Mesenchymal stem cell (in vitro differentiated cells and primary cell): Measurements from ENCODE around the gene IL1RAPL2.
"Not testable (repeated sequence)": the region's sequence is repeated elsewhere in the genome, so short reads cannot be mapped to it uniquely, and the experiment has no call there.

Source experiments
- DNase-seq: peaks from one replicate; pipeline ENCODE4 v3.0.0-alpha.2; 2013
- H2AFZ ChIP-seq: one replicate; pipeline ENCODE4 v1.6.1; 2013; ENCODE audit warnings: low read depth, mild to moderate bottlenecking, control low read depth, inconsistent platforms, low read length, moderate library complexity
- H2AK5ac ChIP-seq: 2 replicates; pipeline ENCODE4 v1.6.1; 2013; ENCODE audit warnings: low read length, moderate library complexity, mild to moderate bottlenecking, inconsistent platforms; ENCODE audit not compliant: severe bottlenecking
- H2BK120ac ChIP-seq: one replicate; pipeline ENCODE4 v1.6.1; 2013; ENCODE audit warnings: low read depth, mild to moderate bottlenecking, inconsistent platforms, low read length, moderate library complexity
- H2BK12ac ChIP-seq, 2 experiments: one replicate each; pipeline ENCODE4 v1.6.1; 2013; ENCODE audit warnings: inconsistent platforms in 2 of 2, low read length in 2 of 2, mild to moderate bottlenecking in 2 of 2, moderate library complexity in 2 of 2, control low read depth in 1 of 2
- H2BK15ac ChIP-seq: one replicate; pipeline ENCODE4 v1.6.1; 2013; ENCODE audit warnings: mild to moderate bottlenecking, low read depth, inconsistent platforms; ENCODE audit not compliant: poor library complexity, severe bottlenecking
- H2BK5ac ChIP-seq: 2 replicates; pipeline ENCODE4 v1.6.1; 2013; ENCODE audit warnings: low read depth, mild to moderate bottlenecking, low read length, control low read depth, inconsistent platforms; ENCODE audit not compliant: poor library complexity, severe bottlenecking
- H3K14ac ChIP-seq, 2 experiments: one replicate each; pipeline ENCODE4 v1.6.1; 2013; ENCODE audit warnings: inconsistent platforms in 2 of 2, low read length in 2 of 2, control low read depth in 1 of 2, mild to moderate bottlenecking in 1 of 2, moderate library complexity in 1 of 2
- H3K18ac ChIP-seq, 2 experiments: one replicate each; pipeline ENCODE4 v1.6.1; 2013; ENCODE audit warnings: inconsistent platforms in 2 of 2, low read length in 2 of 2, control low read depth in 1 of 2, low read depth in 1 of 2, mild to moderate bottlenecking in 1 of 2
- H3K23ac ChIP-seq, 2 experiments: one replicate each; pipeline ENCODE4 v1.6.1; 2013; ENCODE audit warnings: inconsistent platforms in 2 of 2, low read length in 2 of 2, mild to moderate bottlenecking in 2 of 2, moderate library complexity in 2 of 2, control low read depth in 1 of 2
- H3K27ac ChIP-seq: 2 replicates; pipeline ENCODE4 v1.5.1; 2013; ENCODE audit warnings: mild to moderate bottlenecking, moderate library complexity, low read length, control low read depth, inconsistent platforms; ENCODE audit not compliant: poor library complexity, severe bottlenecking
- H3K27me3 ChIP-seq, 2 experiments: 2 replicates each; pipeline versions ENCODE4 v1.6.1 to v1.7.0; 2013; ENCODE audit warnings: low read length in 2 of 2, mild to moderate bottlenecking in 2 of 2, moderate library complexity in 2 of 2, control low read depth in 1 of 2, inconsistent platforms in 1 of 2; ENCODE audit not compliant: control insufficient read depth in 1 of 2, insufficient read depth in 1 of 2
- H3K36me3 ChIP-seq, 2 experiments: 2 replicates each; pipeline versions ENCODE4 v1.6.1 to v1.7.0; 2013; ENCODE audit warnings: low read length in 2 of 2, control low read depth in 1 of 2, inconsistent platforms in 1 of 2, low read depth in 1 of 2, mild to moderate bottlenecking in 1 of 2; ENCODE audit not compliant: insufficient read depth in 2 of 2, control insufficient read depth in 1 of 2
- H3K4ac ChIP-seq, 2 experiments: one replicate each; pipeline ENCODE4 v1.6.1; 2013; ENCODE audit warnings: inconsistent platforms in 2 of 2, low read length in 2 of 2, mild to moderate bottlenecking in 2 of 2, moderate library complexity in 2 of 2, control low read depth in 1 of 2, low read depth in 1 of 2
- H3K4me1 ChIP-seq: 2 replicates; pipeline ENCODE4 v1.6.1; 2013; ENCODE audit warnings: low read depth, low read length, control low read depth; ENCODE audit not compliant: control insufficient read depth, insufficient read depth
- H3K4me2 ChIP-seq: 2 replicates; pipeline ENCODE4 v1.6.1; 2013; ENCODE audit warnings: low read length, mild to moderate bottlenecking, inconsistent platforms; ENCODE audit not compliant: poor library complexity, severe bottlenecking
- H3K4me3 ChIP-seq, 2 experiments: 2 replicates each; pipeline versions ENCODE4 v1.5.1 to v1.7.0; 2013; ENCODE audit warnings: low read length in 2 of 2, mild to moderate bottlenecking in 2 of 2, control low read depth in 1 of 2, low read depth in 1 of 2; ENCODE audit not compliant: insufficient read depth in 1 of 2
- H3K79me1 ChIP-seq: replicated peaks from 2 replicates; pipeline ENCODE4 v1.6.1; 2013; ENCODE audit warnings: mild to moderate bottlenecking, control low read depth, low read length, inconsistent platforms; ENCODE audit not compliant: poor library complexity, severe bottlenecking
- H3K9ac ChIP-seq: 2 replicates; pipeline ENCODE4 v1.7.0; 2013; ENCODE audit warnings: mild to moderate bottlenecking, low read length, moderate library complexity
- H3K9me3 ChIP-seq: 2 replicates; pipeline ENCODE4 v1.7.0; 2013; ENCODE audit warnings: mild to moderate bottlenecking, low read length; ENCODE audit not compliant: control insufficient read depth
- H4K8ac ChIP-seq: one replicate; pipeline ENCODE4 v1.6.1; 2013; ENCODE audit warnings: inconsistent platforms, mild to moderate bottlenecking, low read length, moderate library complexity
- H4K91ac ChIP-seq: one replicate; pipeline ENCODE4 v1.6.1; 2013; ENCODE audit warnings: mild to moderate bottlenecking, low read length, inconsistent platforms
- WGBS: methylation state at CpG from one replicate; pipeline ENCODE4 v1.1.7; 2013; ENCODE audit warnings: mixed read lengths; 5-methylcytosine and 5-hydroxymethylcytosine counted together

IL1RAPL2 gene

GRCh38 chrX:105775679-105776078, 1209.7 kb downstream of the IL1RAPL2 start:
- H3K4me1 ChIP-seq = no peaks in the 10 kb centered on the region
- no peak overlapping the region for H4K8ac ChIP-seq
- H3K27me3 ChIP-seq = peaks cover 0 to 19% of the 10 kb centered on the region in 2 experiments
- no peak overlapping the region for H4K91ac ChIP-seq
- no peak overlapping the region for H2BK12ac ChIP-seq
- H3K9me3 ChIP-seq = no peaks in the 10 kb centered on the region
- H3K18ac ChIP-seq = no peak overlapping the region
- H2BK120ac ChIP-seq = no peak overlapping the region
- no peak overlapping the region for H3K23ac ChIP-seq
- no peaks in the 10 kb centered on the region for H3K79me1 ChIP-seq
- H3K4ac ChIP-seq = no peak overlapping the region
- no peak for DNase-seq
- H3K36me3 ChIP-seq = no peaks in the 10 kb centered on the region
- no peak overlapping the region for H3K4me2 ChIP-seq
- no peak overlapping the region for H2AK5ac ChIP-seq
- no peak overlapping the region for H3K14ac ChIP-seq
- no peak overlapping the region for H2AFZ ChIP-seq
- H2BK15ac ChIP-seq = no peak overlapping the region
- H2BK5ac ChIP-seq = no peak overlapping the region
- 100% methylated on average over 2 of the region's 3 CpGs for WGBS
- H3K4me3 ChIP-seq = no peak overlapping the region
- no peak overlapping the region for H3K9ac ChIP-seq
- H3K27ac ChIP-seq = no peak overlapping the region

- no peak overlapping the region for H2AFZ ChIP-seq
- no peak overlapping the region for H3K23ac ChIP-seq
- H2BK12ac ChIP-seq = no peak overlapping the region
- H3K4me3 ChIP-seq = no peak overlapping the region
- H3K27me3 ChIP-seq = peaks cover 0 to 5% of the 10 kb centered on the region in 2 experiments
- H3K18ac ChIP-seq = no peak overlapping the region
- no peak overlapping the region for H2BK120ac ChIP-seq
- no peak overlapping the region for H4K91ac ChIP-seq
- no peak overlapping the region for H3K4ac ChIP-seq
- no peak for DNase-seq
- no peak overlapping the region for H2BK15ac ChIP-seq
- no peak overlapping the region for H3K9ac ChIP-seq
- H3K14ac ChIP-seq = no peak overlapping the region
- H3K27ac ChIP-seq = no peak overlapping the region
- no peak overlapping the region for H2AK5ac ChIP-seq
- H3K4me2 ChIP-seq = no peak overlapping the region
- H4K8ac ChIP-seq = no peak overlapping the region
- WGBS = 85% methylated on average over 1 of the region's 1 CpG
- H3K4me1 ChIP-seq = no peaks in the 10 kb centered on the region
- no peaks in the 10 kb centered on the region for H3K79me1 ChIP-seq
- H3K9me3 ChIP-seq = no peaks in the 10 kb centered on the region
- H3K36me3 ChIP-seq = no peaks in the 10 kb centered on the region
- no peak overlapping the region for H2BK5ac ChIP-seq
Observed at GRCh38 chrX:105781804-105782203, 1215.8 kb downstream of the IL1RAPL2 start.

- not testable (repeated sequence) for H3K9me3 ChIP-seq, H2BK15ac ChIP-seq, H2AFZ ChIP-seq, H3K18ac ChIP-seq, H2AK5ac ChIP-seq, H3K27ac ChIP-seq, H2BK120ac ChIP-seq, DNase-seq, H3K36me3 ChIP-seq, H3K4ac ChIP-seq, H4K8ac ChIP-seq, H3K4me2 ChIP-seq, H3K9ac ChIP-seq, H4K91ac ChIP-seq, H2BK12ac ChIP-seq, H2BK5ac ChIP-seq, H3K14ac ChIP-seq, H3K79me1 ChIP-seq, H3K4me3 ChIP-seq, H3K23ac ChIP-seq, H3K27me3 ChIP-seq, H3K4me1 ChIP-seq
- 95% methylated on average over 18 of the region's 26 CpGs for WGBS
Observed at GRCh38 chrX:105796877-105797276, 1230.9 kb downstream of the IL1RAPL2 start.

- Histone ChIP-seq H2AFZ (no peak overlapping the region), H2AK5ac (no peak overlapping the region), H2BK120ac (no peak overlapping the region)
Observed at GRCh38 chrX:105803891-105804290, 1237.9 kb downstream of the IL1RAPL2 start.

More at GRCh38 chrX:105803891-105804290, 1237.9 kb downstream of the IL1RAPL2 start:
- no peak overlapping the region for H3K4ac ChIP-seq
- no peak overlapping the region for H4K91ac ChIP-seq
- H3K4me2 ChIP-seq = no peak overlapping the region
- no peak overlapping the region for H4K8ac ChIP-seq
- no peak overlapping the region for H3K23ac ChIP-seq
- H2BK12ac ChIP-seq = no peak overlapping the region
- no CpG with 5 or more reads among the region's 2 CpGs for WGBS
- H3K9ac ChIP-seq = no peak overlapping the region
- no peak overlapping the region for H3K18ac ChIP-seq
- no peaks in the 10 kb centered on the region for H3K36me3 ChIP-seq
- H2BK15ac ChIP-seq = no peak overlapping the region
- no peaks in the 10 kb centered on the region for H3K9me3 ChIP-seq
- H3K14ac ChIP-seq = no peak overlapping the region
- no peaks in the 10 kb centered on the region for H3K79me1 ChIP-seq
- H3K4me3 ChIP-seq = no peak overlapping the region
- no peaks in the 10 kb centered on the region for H3K4me1 ChIP-seq
- no peak overlapping the region for H3K27ac ChIP-seq
- no peak for DNase-seq
- no peaks in the 10 kb centered on the region for H3K27me3 ChIP-seq
- no peak overlapping the region for H2BK5ac ChIP-seq
